OCI-M2 (cell line): Measurements from ENCODE around the gene LDLRAD4.

Source experiments
- DNase-seq: peaks from one replicate; lab custom pipeline; 2025; ENCODE audit not compliant: unreplicated experiment; lab: John Stamatoyannopoulos, UW

Gene LDLRAD4

GRCh38 chr18:13227910-13228309 is 9.3 kb downstream of the LDLRAD4 start:
- DNase-seq: no peak

- no peak for DNase-seq
Measured at GRCh38 chr18:13229001-13229671, 10.6 kb downstream of the LDLRAD4 start.

GRCh38 chr18:13231151-13231550 is 12.6 kb downstream of the LDLRAD4 start:
- no peak for DNase-seq

GRCh38 chr18:13232086-13232917 is 13.7 kb downstream of the LDLRAD4 start:
- no peak for DNase-seq

GRCh38 chr18:13232971-13233786 is 14.6 kb downstream of the LDLRAD4 start:
- no peak for DNase-seq

GRCh38 chr18:13233787-13234783 is 15.5 kb downstream of the LDLRAD4 start:
- no peak for DNase-seq

GRCh38 chr18:13235421-13235831 is 16.9 kb downstream of the LDLRAD4 start:
- no peak for DNase-seq

- no peak for DNase-seq
Measured at GRCh38 chr18:13235981-13236380, 17.4 kb downstream of the LDLRAD4 start.

GRCh38 chr18:13236411-13236810 is 17.9 kb downstream of the LDLRAD4 start:
- no peak for DNase-seq

GRCh38 chr18:13237073-13237472 is 18.5 kb downstream of the LDLRAD4 start:
- no peak for DNase-seq

- DNase-seq: no peak
Measured at GRCh38 chr18:13237641-13238040, 19.1 kb downstream of the LDLRAD4 start.

GRCh38 chr18:13239171-13239956 is 20.8 kb downstream of the LDLRAD4 start:
- DNase-seq: no peak

- no peak for DNase-seq
Measured at GRCh38 chr18:13240060-13240725, 21.6 kb downstream of the LDLRAD4 start.

GRCh38 chr18:13241083-13241892 is 22.7 kb downstream of the LDLRAD4 start:
- no peak for DNase-seq

- no peak for DNase-seq
Measured at GRCh38 chr18:13241893-13242175, 23.3 kb downstream of the LDLRAD4 start.

- DNase-seq: no peak
Measured at GRCh38 chr18:13242797-13243196, 24.2 kb downstream of the LDLRAD4 start.

- DNase-seq: no peak
Measured at GRCh38 chr18:13243363-13243762, 24.8 kb downstream of the LDLRAD4 start.

- no peak for DNase-seq
Measured at GRCh38 chr18:13244135-13244534, 25.6 kb downstream of the LDLRAD4 start.
